Esophagus squamous epithelium (tissue), 5 donors: ENCODE results near the gene C16orf82. TPM values are rescaled to one million over a fixed set of nuclear protein-coding genes. Genes with fewer than 3 reads are reported as not detected.

ENCODE experiments used
- DNase-seq: peaks from one replicate; lab custom pipeline; 2025; lab: John Stamatoyannopoulos, UW
- H3K27ac ChIP-seq, 4 donors: fragments of 200-600 bp; sonication (generic); one replicate each; pipeline ENCODE4 v1.5.1; 2016 to 2019; ENCODE audit warnings: mild to moderate bottlenecking in 1 of 4
- H3K27me3 ChIP-seq, 4 donors: fragments of 200-600 bp; sonication (generic); 1 replicate in 3 of 4; 2 replicates in 1 of 4; pipeline versions ENCODE4 v1.5.1 to v1.6.0; 2017 to 2021; ENCODE audit warnings: antibody characterized with exemption in 1 of 4
- H3K36me3 ChIP-seq, 3 donors: fragments of 200-600 bp; sonication (generic); one replicate each; pipeline ENCODE4 v1.5.1; 2016 to 2019
- H3K4me1 ChIP-seq, 3 donors: fragments of 200-600 bp; sonication (generic); one replicate each; pipeline ENCODE4 v1.5.1; 2017 to 2019
- H3K4me3 ChIP-seq, 4 donors: fragments of 200-600 bp; sonication (generic); 1 replicate in 3 of 4; 2 replicates in 1 of 4; pipeline ENCODE4 v1.5.1; 2016 to 2019; ENCODE audit warnings: mild to moderate bottlenecking in 2 of 4, moderate library complexity in 1 of 4
- H3K9me3 ChIP-seq, 3 donors: fragments of 200-600 bp; sonication (generic); one replicate each; pipeline ENCODE4 v1.5.1; 2016 to 2019
- POLR2A ChIP-seq, 4 donors: fragments of 450-650 bp; IDR thresholded peaks; one replicate each; pipeline ENCODE4 v1.6.1; 2017; ENCODE audit warnings: antibody characterized with exemption in 4 of 4, mild to moderate bottlenecking in 4 of 4, moderate library complexity in 3 of 4
- WGBS, 2 donors: methylation state at CpG; one replicate each; pipeline ENCODE4 v1.1.5; 2018; 5-methylcytosine and 5-hydroxymethylcytosine counted together
- intact Hi-C: fragments of 100-400 bp; cut with DNase I; formaldehyde crosslinking; loops from one replicate; pipeline ENCODE4 v1.15.0; 2022
- total RNA-seq, 4 donors: library from RNA; depleted of rRNA; stranded (reverse); fragments of >200 nt; gene quantifications; one replicate each; pipeline ENCODE4 v1.1.0, GENCODE V29; 2016
- TF ChIP-seq, protein P1 (sequence below), 6 experiments: fragments of 450-650 bp in 4 of 6; fragments of 200-600 bp in 2 of 6; sonication (generic) in 2 of 6; IDR thresholded peaks; one replicate each; pipeline ENCODE4 v1.5.1; 2016 to 2019; ENCODE audit warnings: antibody characterized with exemption in 6 of 6, mild to moderate bottlenecking in 4 of 6, moderate library complexity in 4 of 6
- donor health status: DM: yes; HTN: yes; CAD: no.

C16orf82 gene
- total RNA-seq, 4 donors from 2014 or later = not detected

DNA sequence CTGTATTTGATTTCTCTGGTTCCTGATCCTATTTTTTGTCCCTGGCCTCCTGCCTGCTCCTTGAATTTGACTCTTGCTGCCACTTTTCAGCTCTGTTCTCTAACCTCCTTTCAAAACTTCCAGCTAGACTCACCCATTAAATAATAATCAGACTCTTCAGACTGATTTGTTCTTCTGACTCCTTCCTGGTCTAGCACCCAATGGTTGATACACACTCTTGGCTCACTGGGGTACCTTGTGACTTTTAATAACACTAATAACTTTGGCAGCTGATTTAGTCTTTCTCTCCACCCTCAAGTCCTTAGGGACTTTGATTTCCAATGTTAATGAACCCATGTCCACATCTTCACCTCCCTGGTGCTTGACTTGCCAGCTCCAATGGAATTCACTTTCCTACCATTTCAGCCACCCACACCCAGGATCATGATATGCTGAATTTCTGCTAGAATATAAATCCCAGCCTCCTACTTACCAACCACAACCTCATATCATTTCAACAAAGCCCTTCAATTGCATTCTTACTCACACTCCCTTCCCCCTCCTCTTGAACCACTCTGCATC, 19.7 kb upstream of the C16orf82 start:
- Histone ChIP-seq H3K4me1 (no peaks in the 10 kb centered on the region), H3K36me3 (no peaks in the 10 kb centered on the region)
- intact Hi-C loops = no loop called here

DNA sequence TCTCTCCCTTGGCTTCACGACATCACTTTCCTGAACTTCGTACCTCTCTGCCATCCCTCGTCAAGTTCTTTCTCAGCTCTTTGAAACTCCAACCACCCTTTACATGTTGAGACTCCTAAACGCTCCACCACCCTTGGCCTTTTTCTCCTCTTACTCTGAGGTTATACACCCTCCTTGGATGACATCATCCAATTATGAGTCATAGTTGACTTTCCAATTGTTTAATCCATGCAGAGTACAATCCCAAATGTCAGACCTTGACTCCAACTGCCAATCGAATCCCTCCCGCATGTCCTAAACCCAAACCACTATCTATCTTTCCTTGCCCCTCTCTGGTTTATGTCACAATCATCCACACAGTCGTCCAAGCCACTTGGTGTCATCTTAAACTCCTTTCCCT, 18.4 kb upstream of the C16orf82 start:
- no peaks in the 10 kb centered on the region for H3K4me1 ChIP-seq
- no peak overlapping the region for H3K4me3 ChIP-seq
- WGBS, 2 donors = 45 to 51% methylated on average over 7 of the region's 7 CpGs
- H3K27me3 ChIP-seq = no peaks in the 10 kb centered on the region
- no peak for DNase-seq
- intact Hi-C loops = no loop called here
- no peak overlapping the region for H3K27ac ChIP-seq
- H3K9me3 ChIP-seq = no peaks in the 10 kb centered on the region
- no peak for TF ChIP-seq POLR2A (IDR thresholded peaks at IDR 0.05)
- TF ChIP-seq, protein P1, sequence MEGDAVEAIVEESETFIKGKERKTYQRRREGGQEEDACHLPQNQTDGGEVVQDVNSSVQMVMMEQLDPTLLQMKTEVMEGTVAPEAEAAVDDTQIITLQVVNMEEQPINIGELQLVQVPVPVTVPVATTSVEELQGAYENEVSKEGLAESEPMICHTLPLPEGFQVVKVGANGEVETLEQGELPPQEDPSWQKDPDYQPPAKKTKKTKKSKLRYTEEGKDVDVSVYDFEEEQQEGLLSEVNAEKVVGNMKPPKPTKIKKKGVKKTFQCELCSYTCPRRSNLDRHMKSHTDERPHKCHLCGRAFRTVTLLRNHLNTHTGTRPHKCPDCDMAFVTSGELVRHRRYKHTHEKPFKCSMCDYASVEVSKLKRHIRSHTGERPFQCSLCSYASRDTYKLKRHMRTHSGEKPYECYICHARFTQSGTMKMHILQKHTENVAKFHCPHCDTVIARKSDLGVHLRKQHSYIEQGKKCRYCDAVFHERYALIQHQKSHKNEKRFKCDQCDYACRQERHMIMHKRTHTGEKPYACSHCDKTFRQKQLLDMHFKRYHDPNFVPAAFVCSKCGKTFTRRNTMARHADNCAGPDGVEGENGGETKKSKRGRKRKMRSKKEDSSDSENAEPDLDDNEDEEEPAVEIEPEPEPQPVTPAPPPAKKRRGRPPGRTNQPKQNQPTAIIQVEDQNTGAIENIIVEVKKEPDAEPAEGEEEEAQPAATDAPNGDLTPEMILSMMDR (IDR thresholded peaks at IDR 0.05) = no peak
- no peaks in the 10 kb centered on the region for H3K36me3 ChIP-seq

More for the DNA sequence above, 19.7 kb upstream of the C16orf82 start:
- H3K9me3 ChIP-seq = no peaks in the 10 kb centered on the region
- no peak for TF ChIP-seq POLR2A (IDR thresholded peaks at IDR 0.05)
- TF ChIP-seq, protein P1 (IDR thresholded peaks at IDR 0.05) = no peak
- H3K27ac ChIP-seq = no peak overlapping the region
- no peaks in the 10 kb centered on the region for H3K27me3 ChIP-seq
- no peak for DNase-seq
- no peak overlapping the region for H3K4me3 ChIP-seq

- Histone ChIP-seq H3K27me3 (no peaks in the 10 kb centered on the region), H3K4me3 (no peak overlapping the region), H3K36me3 (no peaks in the 10 kb centered on the region), H3K27ac (no peak overlapping the region), H3K9me3 (no peaks in the 10 kb centered on the region), H3K4me1 (no peaks in the 10 kb centered on the region)
- intact Hi-C loops = no loop called here
- whole genome bisulfite sequencing, 2 donors = 80% methylated on average over 5 of the region's 5 CpGs
- TF ChIP-seq POLR2A (IDR thresholded peaks at IDR 0.05) = no peak
- TF ChIP-seq, protein P1 (IDR thresholded peaks at IDR 0.05) = no peak
- no peak for DNase-seq
These were observed 17.6 kb upstream of the C16orf82 start for GRCh38 chr16:27049117-27049516.

GRCh38 chr16:27052007-27052406, 14.7 kb upstream of the C16orf82 start:
- intact Hi-C loops = no loop called here
- Histone ChIP-seq H3K4me3 (no peak overlapping the region), H3K9me3 (no peaks in the 10 kb centered on the region), H3K27me3 (no peaks in the 10 kb centered on the region), H3K36me3 (no peaks in the 10 kb centered on the region), H3K27ac (no peak overlapping the region), H3K4me1 (no peaks in the 10 kb centered on the region)
- no peak for DNase-seq
- TF ChIP-seq POLR2A (IDR thresholded peaks at IDR 0.05) = no peak
- TF ChIP-seq, protein P1 (IDR thresholded peaks at IDR 0.05) = no peak
- WGBS, 2 donors = 70 to 83% methylated on average over 5 to 15 of the region's 16 CpGs

DNA sequence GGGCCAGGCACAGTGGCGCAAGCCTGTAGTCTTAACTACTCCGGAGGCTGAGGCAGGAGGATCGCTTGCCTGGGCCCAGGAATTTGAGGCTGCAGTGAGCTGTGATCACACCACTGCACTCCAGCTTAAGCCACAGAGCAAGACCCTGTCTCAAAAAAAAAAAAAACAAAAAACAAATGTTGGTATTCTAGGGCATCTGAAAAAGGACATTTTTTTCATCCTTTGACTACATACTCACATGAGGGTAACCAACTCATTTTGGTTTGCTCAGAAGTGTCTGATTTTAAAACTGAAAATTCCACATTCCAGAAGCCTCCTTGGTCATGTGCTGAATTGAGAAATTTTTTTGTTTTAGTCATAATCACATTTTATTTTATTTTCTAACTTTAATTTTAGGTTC, 12.7 kb upstream of the C16orf82 start:
- Histone ChIP-seq H3K27ac (no peak overlapping the region), H3K4me1 (no peaks in the 10 kb centered on the region), H3K36me3 (no peaks in the 10 kb centered on the region), H3K4me3 (no peak overlapping the region), H3K9me3 (no peaks in the 10 kb centered on the region), H3K27me3 (no peaks in the 10 kb centered on the region)
- intact Hi-C loops = no loop called here
- no peak for TF ChIP-seq POLR2A (IDR thresholded peaks at IDR 0.05)
- TF ChIP-seq, protein P1 (IDR thresholded peaks at IDR 0.05) = no peak
- WGBS, 2 donors = 94 to 96% methylated on average over 3 of the region's 3 CpGs
- no peak for DNase-seq
